ENCODE data around the gene SYT1.

The SYT1 gene

DNA sequence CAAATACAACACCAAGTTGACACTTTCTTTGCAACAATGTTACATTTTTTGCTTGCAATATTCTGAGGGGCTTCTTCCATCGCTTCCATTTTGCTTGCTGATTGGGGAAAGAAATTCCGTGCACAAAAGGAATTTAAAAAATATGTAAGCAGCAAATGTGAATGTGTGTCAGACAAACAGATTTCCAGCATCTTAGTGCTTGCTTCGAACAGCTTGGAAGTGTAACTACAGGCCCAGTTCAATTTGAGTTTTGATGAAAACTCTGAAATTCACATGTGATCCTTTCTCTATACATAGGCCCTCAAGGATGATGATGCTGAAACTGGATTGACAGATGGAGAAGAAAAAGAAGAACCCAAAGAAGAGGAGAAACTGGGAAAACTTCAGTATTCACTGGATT, 427.1 kb downstream of the SYT1 start:
- no peak overlapping the region for H3K4me3 ChIP-seq (ENCODE audit: low read depth, low read length)
- no peak for TF ChIP-seq CTCF (IDR thresholded peaks at IDR 0.05; ENCODE audit: borderline replicate concordance, insufficient read depth, low read depth, low read length)

DNA sequence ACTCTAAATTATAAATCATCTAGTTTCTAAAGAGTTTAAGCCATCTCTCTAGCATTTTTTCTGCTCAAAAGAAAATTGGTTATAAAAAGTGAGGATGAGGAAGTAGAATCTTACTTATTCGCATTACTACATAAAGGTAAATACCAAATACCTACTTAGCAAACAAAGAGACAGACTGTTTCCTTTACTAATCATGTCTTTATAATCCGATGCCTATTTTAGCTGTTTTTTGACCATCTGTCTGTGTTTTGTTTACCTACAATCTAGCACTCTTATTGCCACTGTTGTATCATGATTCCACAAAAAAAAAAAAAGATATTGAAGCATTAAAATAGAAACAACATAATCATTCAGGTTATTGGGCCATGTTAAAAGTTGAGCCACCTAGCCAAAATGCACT, 430.0 kb downstream of the SYT1 start:
- TF ChIP-seq CTCF (IDR thresholded peaks at IDR 0.05; ENCODE audit: borderline replicate concordance, insufficient read depth, low read depth, low read length) = no peak
- no peak overlapping the region for H3K4me3 ChIP-seq (ENCODE audit: low read depth, low read length)

- TF ChIP-seq CTCF (IDR thresholded peaks at IDR 0.05; ENCODE audit: borderline replicate concordance, insufficient read depth, low read depth, low read length) = no peak
- H3K4me3 ChIP-seq (ENCODE audit: low read depth, low read length) = no peak overlapping the region
These were observed 431.0 kb downstream of the SYT1 start for GRCh38 chr12:79295572-79295971.

GRCh38 chr12:79296133-79296532, 431.6 kb downstream of the SYT1 start:
- no peak for TF ChIP-seq CTCF (IDR thresholded peaks at IDR 0.05; ENCODE audit: borderline replicate concordance, insufficient read depth, low read depth, low read length)

DNA sequence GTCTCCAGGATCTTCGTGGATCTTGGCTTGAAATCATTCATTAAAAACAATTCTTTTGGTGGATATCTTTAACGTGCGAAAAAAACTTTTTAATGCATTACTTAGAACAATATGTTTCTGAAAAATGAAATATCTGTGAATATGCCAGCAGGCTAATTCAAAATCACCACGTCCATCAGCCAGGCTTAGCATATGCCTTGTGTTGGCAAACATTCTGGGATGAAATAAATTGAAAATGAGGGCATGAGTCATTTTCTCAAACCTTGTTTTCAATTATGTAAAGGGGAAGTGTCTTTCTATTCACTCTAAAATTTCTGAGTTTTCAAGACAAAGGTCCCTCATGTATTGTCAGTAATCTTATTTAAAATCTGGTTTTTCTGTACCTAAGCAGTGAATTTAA, 432.3 kb downstream of the SYT1 start:
- no peak overlapping the region for H3K4me3 ChIP-seq (ENCODE audit: low read depth, low read length)
- no peak for TF ChIP-seq CTCF (IDR thresholded peaks at IDR 0.05; ENCODE audit: borderline replicate concordance, insufficient read depth, low read depth, low read length)

More at GRCh38 chr12:79296133-79296532, 431.6 kb downstream of the SYT1 start:
- no peak overlapping the region for H3K4me3 ChIP-seq (ENCODE audit: low read depth, low read length)

GRCh38 chr12:79298506-79298905, 433.9 kb downstream of the SYT1 start:
- TF ChIP-seq CTCF (IDR thresholded peaks at IDR 0.05; ENCODE audit: borderline replicate concordance, insufficient read depth, low read depth, low read length) = no peak
- no peak overlapping the region for H3K4me3 ChIP-seq (ENCODE audit: low read depth, low read length)

DNA sequence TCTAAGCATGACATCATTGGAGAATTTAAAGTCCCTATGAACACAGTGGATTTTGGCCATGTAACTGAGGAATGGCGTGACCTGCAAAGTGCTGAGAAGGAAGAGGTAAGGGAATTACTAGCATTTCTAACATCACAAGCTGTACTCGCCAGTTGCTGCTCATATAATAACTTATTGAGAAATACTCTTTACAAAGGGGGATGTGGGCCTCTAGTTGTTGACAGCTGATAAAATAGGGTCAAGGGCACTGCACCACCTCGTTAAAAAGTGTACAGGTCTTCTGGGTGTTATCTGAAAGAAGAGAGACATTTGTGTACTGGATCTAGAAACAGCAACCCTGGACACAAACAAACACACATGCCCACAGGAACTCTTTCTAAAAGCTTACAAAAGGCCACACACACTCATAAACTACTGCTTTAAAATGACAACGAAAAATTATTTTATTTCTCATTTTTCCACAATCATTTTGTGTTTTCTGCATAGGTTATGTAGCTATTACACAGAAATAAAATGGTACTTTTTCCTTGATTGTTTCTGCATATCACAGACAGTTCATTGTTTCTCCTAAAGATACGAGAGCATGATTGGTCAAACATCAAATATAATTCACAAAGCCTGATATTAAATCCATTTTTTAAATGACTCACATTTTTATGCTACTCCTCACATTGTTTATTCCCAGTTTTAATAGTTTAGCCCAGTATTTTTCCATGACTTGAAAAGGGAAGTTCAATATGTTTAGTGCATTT, 435.0 kb downstream of the SYT1 start:
- H3K4me3 ChIP-seq (ENCODE audit: low read depth, low read length) = no peak overlapping the region
- TF ChIP-seq CTCF (IDR thresholded peaks at IDR 0.05; ENCODE audit: borderline replicate concordance, insufficient read depth, low read depth, low read length) = no peak
